HG03060 (cell line): ENCODE measurements around the gene COL28A1.

Source experiments
- ATAC-seq: cut with Tn5 transposase; IDR thresholded peaks from one replicate; pipeline ENCODE4 v1.9.1; 2021; ENCODE audit warnings: low read depth, moderate number of reproducible peaks; ENCODE audit not compliant: unreplicated experiment

Gene COL28A1

GRCh38 chr7:7522421-7522820, 13.3 kb downstream of the COL28A1 start:
- no peak for ATAC-seq

GRCh38 chr7:7521259-7521658, 14.4 kb downstream of the COL28A1 start:
- ATAC-seq, result no peak

- ATAC-seq, result no peak
These were observed 16.1 kb downstream of the COL28A1 start for GRCh38 chr7:7519528-7519927.

GRCh38 chr7:7519056-7519455, 16.6 kb downstream of the COL28A1 start:
- ATAC-seq, result no peak

- ATAC-seq, result no peak
These were observed 17.9 kb downstream of the COL28A1 start for GRCh38 chr7:7517754-7518153.

- no peak for ATAC-seq
These were observed 19.0 kb downstream of the COL28A1 start for GRCh38 chr7:7516662-7517061.

GRCh38 chr7:7516156-7516555, 19.5 kb downstream of the COL28A1 start:
- no peak for ATAC-seq

- no peak for ATAC-seq
These were observed 22.6 kb downstream of the COL28A1 start for GRCh38 chr7:7512861-7513597.

GRCh38 chr7:7510794-7511193, 24.9 kb downstream of the COL28A1 start:
- ATAC-seq, result no peak

- ATAC-seq, result no peak
These were observed 29.8 kb downstream of the COL28A1 start for GRCh38 chr7:7505915-7506314.

GRCh38 chr7:7504910-7505704, 30.6 kb downstream of the COL28A1 start:
- no peak for ATAC-seq

GRCh38 chr7:7499892-7500291, 35.8 kb downstream of the COL28A1 start:
- no peak for ATAC-seq

- no peak for ATAC-seq
These were observed 36.8 kb downstream of the COL28A1 start for GRCh38 chr7:7498856-7499255.

- ATAC-seq, result no peak
These were observed 39.4 kb downstream of the COL28A1 start for GRCh38 chr7:7496311-7496710.

- ATAC-seq, result no peak
These were observed 40.5 kb downstream of the COL28A1 start for GRCh38 chr7:7495171-7495570.

GRCh38 chr7:7491044-7491443, 44.6 kb downstream of the COL28A1 start:
- ATAC-seq, result no peak

GRCh38 chr7:7490003-7490402, 45.7 kb downstream of the COL28A1 start:
- ATAC-seq, result no peak

GRCh38 chr7:7489546-7489945, 46.1 kb downstream of the COL28A1 start:
- no peak for ATAC-seq

GRCh38 chr7:7486362-7486761, 49.3 kb downstream of the COL28A1 start:
- peak; percentile 51 for ATAC-seq

GRCh38 chr7:7484072-7484471, 51.6 kb downstream of the COL28A1 start:
- ATAC-seq, result no peak

GRCh38 chr7:7481802-7482201, 53.9 kb downstream of the COL28A1 start:
- ATAC-seq, result no peak

- ATAC-seq, result no peak
These were observed 56.3 kb downstream of the COL28A1 start for GRCh38 chr7:7479275-7479805.
